K562 (cell line): ENCODE data around the gene PACSIN2. TPM values are rescaled to one million over a fixed set of nuclear protein-coding genes. Genes with fewer than 3 reads are reported as not detected.

ENCODE experiments used
- ATAC-seq: fragments of 200-7000 bp; cut with Tn5 transposase; 3 replicates; pipeline ENCODE4 v1.9.1; 2020; ENCODE audit warnings: moderate library complexity
- BruUV-seq: library from RNA; stranded (reverse); fragments of 400-500 nt; replicated peaks from 2 replicates; lab custom pipeline; 2021; lab: Mats Ljungman, UMichigan
- CTCF ChIA-PET: fragments of 300-600 bp; formaldehyde crosslinking; extraction: SDS; loops from one replicate; lab custom pipeline; 2021; ENCODE audit warnings: low intra/inter-chr PET ratio; lab: Yijun Ruan, JAX
- POLR2A ChIA-PET: fragments of 300-600, 350-650 bp; sonication (Branson Sonifier 250); formaldehyde crosslinking; extraction: SDS; loops from one replicate; lab custom pipeline; 2021; ENCODE audit warnings: antibody characterized with exemption, inconsistent platforms; lab: Yijun Ruan, JAX
- DNase-seq, 4 experiments: peaks; one replicate each; pipeline versions ENCODE4 v3.0.0 to v3.0.0-alpha.2; 2011 to 2018; ENCODE audit warnings: low spot score in 3 of 4, mixed read lengths in 3 of 4; ENCODE audit errors: extremely low read depth in 1 of 4
- FAIRE-seq: peaks from 2 replicates; lab custom pipeline; 2011; peaks lifted over from hg19 to GRCh38; lab: Jason Lieb, UNC
- H2AFZ ChIP-seq: 2 replicates; pipeline ENCODE4 v1.6.0; 2011; ENCODE audit warnings: low read depth, low read length, control low read depth, inconsistent platforms
- H3K27ac ChIP-seq: fragments of 200-600 bp; 3 replicates; pipeline ENCODE4 v1.8.0; 2011; ENCODE audit warnings: low read depth, mild to moderate bottlenecking, control low read depth, inconsistent platforms, low read length, moderate library complexity, mixed read lengths; ENCODE audit errors: extremely low read depth
- H3K27me3 ChIP-seq, 2 experiments: fragments of 300-600 bp in 1 of 2; 2 replicates in 1 of 2; 3 replicates in 1 of 2; pipeline versions ENCODE4 v1.6.0 to v1.8.0; 2011; ENCODE audit warnings: inconsistent platforms in 2 of 2, low read length in 2 of 2, mild to moderate bottlenecking in 1 of 2, mixed read lengths in 1 of 2, moderate library complexity in 1 of 2; ENCODE audit not compliant: control insufficient read depth in 2 of 2, insufficient read depth in 2 of 2
- H3K36me3 ChIP-seq: fragments of 300-600 bp; 3 replicates; pipeline ENCODE4 v1.8.0; 2011; ENCODE audit warnings: mild to moderate bottlenecking, low read length, inconsistent platforms; ENCODE audit not compliant: control insufficient read depth, insufficient read depth
- H3K4me1 ChIP-seq, 2 experiments: fragments of 200-600 bp in 1 of 2; replicated peaks in 1 of 2; 2 replicates in 1 of 2; 3 replicates in 1 of 2; pipeline versions ENCODE4 v1.5.1 to v1.8.0; 2011; ENCODE audit warnings: inconsistent platforms in 2 of 2, low read length in 2 of 2, mild to moderate bottlenecking in 1 of 2, mixed read lengths in 1 of 2, moderate library complexity in 1 of 2; ENCODE audit not compliant: control insufficient read depth in 2 of 2, insufficient read depth in 2 of 2
- H3K4me2 ChIP-seq: 2 replicates; pipeline ENCODE4 v1.6.1; 2011; ENCODE audit warnings: low read length, control low read depth, inconsistent platforms, mixed read lengths; ENCODE audit not compliant: insufficient read depth
- H3K4me3 ChIP-seq: fragments of 200-600 bp; sonication (generic), shearing (Covaris generic); 2 replicates; pipeline ENCODE4 v1.5.1; 2016; ENCODE audit warnings: control low read depth, inconsistent platforms
- H3K79me2 ChIP-seq: fragments of 200-600 bp; 3 replicates; pipeline ENCODE4 v1.8.0; 2011; ENCODE audit warnings: low read length, inconsistent platforms; ENCODE audit not compliant: control insufficient read depth, insufficient read depth
- H3K9ac ChIP-seq, 2 experiments: 2 replicates each; pipeline versions ENCODE4 v1.6.0 to v1.6.1; 2011; ENCODE audit warnings: low read depth in 2 of 2, low read length in 2 of 2, control low read depth in 1 of 2, inconsistent platforms in 1 of 2, mild to moderate bottlenecking in 1 of 2, mixed read lengths in 1 of 2; ENCODE audit not compliant: insufficient read depth in 1 of 2
- H3K9me1 ChIP-seq: one replicate; pipeline ENCODE4 v1.6.0; 2011; ENCODE audit warnings: inconsistent platforms, mild to moderate bottlenecking, low read length, moderate library complexity; ENCODE audit not compliant: control insufficient read depth, insufficient read depth
- H3K9me3 ChIP-seq: replicated peaks from 2 replicates; pipeline ENCODE4 v1.5.1; 2011; ENCODE audit warnings: low read depth, low read length, inconsistent platforms; ENCODE audit not compliant: control insufficient read depth, insufficient read depth
- H4K20me1 ChIP-seq: replicated peaks from 2 replicates; pipeline ENCODE4 v1.6.1; 2011; ENCODE audit warnings: low read length, inconsistent platforms, mixed read lengths; ENCODE audit not compliant: control insufficient read depth, insufficient read depth
- KLF13 ChIP-seq: fragments of 450-650 bp; IDR thresholded peaks from 2 replicates; pipeline ENCODE4 v1.6.1; 2016; ENCODE audit warnings: missing genetic modification characterization, low read depth, mild to moderate bottlenecking, missing compliant biosample characterization, moderate library complexity, borderline replicate concordance
- MYBL2 ChIP-seq, 2 experiments: fragments of 450-650 bp in 1 of 2; sonication (generic) in 1 of 2; formaldehyde crosslinking in 1 of 2; IDR thresholded peaks; 2 replicates each; pipeline versions ENCODE4 v1.6.1 to v1.8.1; 2017 to 2022; ENCODE audit warnings: borderline replicate concordance in 1 of 2, inconsistent platforms in 1 of 2, low read depth in 1 of 2, mild to moderate bottlenecking in 1 of 2, missing genetic modification reagents in 1 of 2, moderate library complexity in 1 of 2
- SOX6 ChIP-seq: fragments of 450-650 bp; IDR thresholded peaks from 2 replicates; pipeline ENCODE4 v1.6.1; 2014; ENCODE audit warnings: mild to moderate bottlenecking
- ZNF174 ChIP-seq: fragments of 250-450 bp; sonication (Bioruptor Pico); IDR thresholded peaks from 2 replicates; pipeline ENCODE4 v1.4.0; 2020; ENCODE audit warnings: mild to moderate bottlenecking
- WGBS: fragments of 100-300 bp; shearing (Covaris generic); methylation state at CpG from one replicate; pipeline ENCODE4 v1.1.6; 2016; ENCODE audit warnings: low coverage, mixed read lengths; ENCODE audit not compliant: insufficient coverage; ENCODE audit errors: missing lambda C conversion rate; 5-methylcytosine and 5-hydroxymethylcytosine counted together
- in situ Hi-C: fragments of 300-500 bp; cut with MboI; formaldehyde crosslinking; loops from 4 replicates; pipeline ENCODE4 v1.15.0; 2018; ENCODE audit warnings: inconsistent platforms, mixed read lengths
- intact Hi-C: fragments of 100-400 bp; cut with micrococcal nuclease; formaldehyde crosslinking; loops from 2 replicates; pipeline ENCODE4 v1.14.2; 2022
- polyA plus RNA-seq, 8 experiments: library from polyadenylated mRNA; depleted of rRNA in 4 of 8; stranded (reverse) in 5 of 8; unstranded in 3 of 8; fragments of >200 nt; fragmentation: Nextera tagmentation in 2 of 8; fragmentation: Illumina TruSeq in 1 of 8; extraction: Ambion mirVana in 2 of 8; extraction: Trizol in 1 of 8; gene quantifications; 2 replicates each; pipeline versions ENCODE4 v1.2.1 to v1.2.3, GENCODE V29; 2011 to 2014; ENCODE audit warnings: inconsistent platforms in 1 of 8, missing spikeins in 1 of 8
- total RNA-seq, 7 experiments: library from RNA; depleted of rRNA in 6 of 7; stranded (reverse); fragments of >200 nt in 6 of 7; fragmentation: Illumina TruSeq in 2 of 7; extraction: Trizol in 2 of 7; gene quantifications; 2 replicates each; pipeline versions ENCODE4 v1.2.1 to v1.2.3, GENCODE V29; 2011 to 2021; ENCODE audit warnings: low replicate concordance in 1 of 7
- TF ChIP-seq, protein P1 (sequence below): IDR thresholded peaks from 2 replicates; pipeline ENCODE4 v1.6.1; 2011; ENCODE audit warnings: borderline replicate concordance, low read depth, mild to moderate bottlenecking, moderate library complexity, low read length; ENCODE audit not compliant: insufficient read depth, poor library complexity, severe bottlenecking

The PACSIN2 gene
- total and polyA plus RNA-seq, 9 of the 15 experiments (the other 6 are each of a cell fraction or from before 2014, with no cell fraction given), result 0.45 to 45.1 (median 23.9) TPM

DNA sequence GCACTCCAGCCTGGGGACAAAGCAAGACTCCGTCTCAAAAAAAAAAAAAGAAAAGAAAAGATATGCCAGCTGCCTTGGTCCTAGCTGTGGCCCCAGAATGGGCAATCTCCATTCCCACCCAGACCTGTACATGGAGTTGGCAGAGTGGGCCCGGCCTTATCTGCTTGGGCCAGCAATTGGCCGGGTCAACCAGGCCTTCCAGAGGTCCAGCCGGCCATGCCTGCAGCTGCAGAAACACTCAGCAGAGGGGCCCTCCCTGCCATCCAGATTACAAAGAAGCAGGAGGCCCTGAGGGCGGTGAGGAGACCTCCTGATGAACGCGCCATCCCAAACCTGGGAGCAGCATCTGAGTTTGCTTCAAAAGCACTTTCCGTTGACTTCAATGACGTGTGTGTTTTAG is 131.0 kb downstream of the PACSIN2 start:
- WGBS, result 71% methylated on average over 6 of the region's 9 CpGs
- TF ChIP-seq KLF13 (tag) (no peak), SOX6 (no peak), ZNF174 (CRISPR knock-in tag) (no peak), MYBL2 (IDR thresholded peaks at IDR 0.05; ENCODE audit: low read depth) (no peak), MYBL2 (CRISPR knock-in tag; IDR thresholded peaks at IDR 0.05; ENCODE audit: borderline replicate concordance) (no peak)
- TF ChIP-seq, protein P1, sequence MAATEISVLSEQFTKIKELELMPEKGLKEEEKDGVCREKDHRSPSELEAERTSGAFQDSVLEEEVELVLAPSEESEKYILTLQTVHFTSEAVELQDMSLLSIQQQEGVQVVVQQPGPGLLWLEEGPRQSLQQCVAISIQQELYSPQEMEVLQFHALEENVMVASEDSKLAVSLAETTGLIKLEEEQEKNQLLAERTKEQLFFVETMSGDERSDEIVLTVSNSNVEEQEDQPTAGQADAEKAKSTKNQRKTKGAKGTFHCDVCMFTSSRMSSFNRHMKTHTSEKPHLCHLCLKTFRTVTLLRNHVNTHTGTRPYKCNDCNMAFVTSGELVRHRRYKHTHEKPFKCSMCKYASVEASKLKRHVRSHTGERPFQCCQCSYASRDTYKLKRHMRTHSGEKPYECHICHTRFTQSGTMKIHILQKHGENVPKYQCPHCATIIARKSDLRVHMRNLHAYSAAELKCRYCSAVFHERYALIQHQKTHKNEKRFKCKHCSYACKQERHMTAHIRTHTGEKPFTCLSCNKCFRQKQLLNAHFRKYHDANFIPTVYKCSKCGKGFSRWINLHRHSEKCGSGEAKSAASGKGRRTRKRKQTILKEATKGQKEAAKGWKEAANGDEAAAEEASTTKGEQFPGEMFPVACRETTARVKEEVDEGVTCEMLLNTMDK, result no peak
- TF ChIP-seq, all 486 proteins: peak for 0
- no TSS peak for BruUV-seq
- FAIRE-seq (no peak), DNase-seq (no peak), ATAC-seq (no peak)
- in situ Hi-C loops, result no loop called here
- Histone ChIP-seq H3K9me1 (no peaks in the 10 kb centered on the region), H3K4me1 (no peaks in the 10 kb centered on the region), H3K27ac (no peak overlapping the region), H2AFZ (no peak overlapping the region), H3K9me3 (no peaks in the 10 kb centered on the region), H3K4me3 (no peak overlapping the region), H3K4me2 (no peak overlapping the region), H3K79me2 (no peaks in the 10 kb centered on the region), H3K9ac (no peak overlapping the region), H3K36me3 (peaks cover 61% of the 10 kb centered on the region; the same call in 2 of the 3 replicates), H4K20me1 (peaks cover 5% of the 10 kb centered on the region; the same call in 1 of the 2 replicates), H3K27me3 (no peaks in the 10 kb centered on the region)
- intact Hi-C loops, result no loop called here
- ChIA-PET POLR2A (no interaction called here), CTCF (no interaction called here)
